Panc1 (cell line): Measurements from ENCODE around the gene AGAP1. TPM values are rescaled to one million over a fixed set of nuclear protein-coding genes. Genes with fewer than 3 reads are reported as not detected.

Experiments
- ATAC-seq: fragments of 200-7000 bp; cut with Tn5 transposase; 2 replicates; pipeline ENCODE4 v1.9.1; 2020; ENCODE audit warnings: mild to moderate bottlenecking, moderate library complexity
- BruUV-seq: library from RNA; stranded (reverse); fragments of 400-500 nt; replicated peaks from 2 replicates; lab custom pipeline; 2021; lab: Mats Ljungman, UMichigan
- CTCF ChIA-PET: fragments of 300-600 bp; sonication (Branson Sonifier 250); formaldehyde crosslinking; loops from one replicate; lab custom pipeline; 2022; ENCODE audit warnings: antibody characterized with exemption; lab: Charles Lee
- POLR2A ChIA-PET: fragments of 300-600 bp; sonication (Branson Sonifier 250); formaldehyde crosslinking; loops from one replicate; lab custom pipeline; 2022; ENCODE audit warnings: antibody characterized with exemption; lab: Charles Lee
- DNase-seq: peaks from one replicate; pipeline ENCODE4 v3.0.0-alpha.2; 2010; ENCODE audit warnings: low read depth, low spot score
- H3K27ac ChIP-seq: 2 replicates; pipeline ENCODE4 v1.5.1; 2011; ENCODE audit warnings: mild to moderate bottlenecking, low read length, inconsistent platforms
- H3K27me3 ChIP-seq: fragments of 200-500 bp; sonication (Bioruptor generic); 2 replicates; pipeline ENCODE4 v1.6.0; 2014; ENCODE audit warnings: low read length, inconsistent platforms; ENCODE audit not compliant: control insufficient read depth, insufficient read depth
- H3K36me3 ChIP-seq: fragments of 200-500 bp; sonication (Bioruptor generic); 2 replicates; pipeline ENCODE4 v1.5.1; 2014; ENCODE audit warnings: inconsistent platforms, mild to moderate bottlenecking, low read length, moderate library complexity; ENCODE audit not compliant: control insufficient read depth, insufficient read depth
- H3K4me1 ChIP-seq: 2 replicates; pipeline ENCODE4 v1.5.1; 2011; ENCODE audit warnings: inconsistent platforms, mild to moderate bottlenecking, low read length, moderate library complexity; ENCODE audit not compliant: control insufficient read depth, insufficient read depth
- H3K4me3 ChIP-seq, 2 experiments: 2 replicates each; pipeline ENCODE4 v1.5.1; 2011 to 2012; ENCODE audit warnings: low read depth in 2 of 2, low read length in 2 of 2, mild to moderate bottlenecking in 2 of 2, inconsistent platforms in 1 of 2, moderate library complexity in 1 of 2
- H3K9me3 ChIP-seq: fragments of 200-500 bp; sonication (Bioruptor generic); 2 replicates; pipeline ENCODE4 v1.5.1; 2014; ENCODE audit warnings: low read depth, mild to moderate bottlenecking, inconsistent platforms, low read length, moderate library complexity; ENCODE audit not compliant: control insufficient read depth, insufficient read depth
- CTCF ChIP-seq: fragments of 450-650 bp; IDR thresholded peaks from 2 replicates; pipeline ENCODE4 v1.5.1; 2017; ENCODE audit warnings: mild to moderate bottlenecking
- POLR2AphosphoS5 ChIP-seq: IDR thresholded peaks from 2 replicates; pipeline ENCODE4 v1.6.1; 2012; ENCODE audit warnings: mild to moderate bottlenecking, low read depth, low read length, moderate library complexity
- REST ChIP-seq, 2 experiments: IDR thresholded peaks; 2 replicates each; pipeline ENCODE4 v1.6.1; 2011 to 2012; ENCODE audit warnings: low read depth in 2 of 2, control low read depth in 1 of 2, low read length in 1 of 2, mild to moderate bottlenecking in 1 of 2, moderate library complexity in 1 of 2; ENCODE audit not compliant: insufficient read depth in 1 of 2
- SIN3A ChIP-seq: IDR thresholded peaks from 2 replicates; pipeline ENCODE4 v1.6.1; 2012; ENCODE audit warnings: low read depth, mild to moderate bottlenecking, low read length, moderate library complexity, borderline replicate concordance; ENCODE audit not compliant: insufficient read depth
- TCF7L2 ChIP-seq: IDR thresholded peaks from 2 replicates; pipeline ENCODE4 v1.6.1; 2011; ENCODE audit warnings: mild to moderate bottlenecking, low read depth, low read length, inconsistent platforms
- in situ Hi-C: cut with HindIII; loops from 2 replicates; pipeline ENCODE4 v1.10.0; 2016; ENCODE audit warnings: low sequenced_read_pairs, low pct_unique_long_range_greater_than_20kb
- intact Hi-C: fragments of 100-400 bp; cut with micrococcal nuclease; formaldehyde crosslinking; loops from one replicate; pipeline ENCODE4 v1.10.0; 2022; ENCODE audit not compliant: unreplicated experiment
- total RNA-seq: library from RNA; stranded (reverse); gene quantifications from one replicate; pipeline ENCODE4 v1.2.1, GENCODE V29; 2021; ENCODE audit not compliant: unreplicated experiment

The AGAP1 gene
- total RNA-seq, 1 experiment from 2014 or later, result 38.9 TPM

- Histone ChIP-seq H3K27ac (no peak overlapping the region), H3K36me3 (no peaks in the 10 kb centered on the region), H3K27me3 (no peaks in the 10 kb centered on the region), H3K4me3 (no peak overlapping the region), H3K4me1 (0 out of 2 replicates have a peak, but pooled peaks cover 2% of the 10 kb centered on the region), H3K9me3 (no peaks in the 10 kb centered on the region)
- DNase-seq (no peak), ATAC-seq (no peak)
- ChIA-PET CTCF (no interaction called here), POLR2A (no interaction called here)
- no peak for TF ChIP-seq SIN3A
- TF ChIP-seq TCF7L2, result no peak
- TF ChIP-seq CTCF, result no peak
- no peak for TF ChIP-seq REST (IDR thresholded peaks at IDR 0.05; ENCODE audit: insufficient read depth in 1 of 2, low read depth in 2 of 2, low read length in 1 of 2)
- no peak for TF ChIP-seq POLR2AphosphoS5
- in situ Hi-C loops (no loop called here), intact Hi-C loops (no loop called here)
- no TSS peak for BruUV-seq
Measured at GRCh38 chr2:236120141-236120601, 626.3 kb downstream of the AGAP1 start.

- BruUV-seq, result no TSS peak
Measured at GRCh38 chr2:236120829-236121228, 627.0 kb downstream of the AGAP1 start.

More at GRCh38 chr2:236120829-236121228, 627.0 kb downstream of the AGAP1 start:
- Histone ChIP-seq H3K27me3 (no peaks in the 10 kb centered on the region), H3K4me1 (0 out of 2 replicates have a peak, but pooled peaks cover 2% of the 10 kb centered on the region), H3K27ac (no peak overlapping the region), H3K36me3 (no peaks in the 10 kb centered on the region), H3K4me3 (no peak overlapping the region), H3K9me3 (no peaks in the 10 kb centered on the region)
- DNase-seq (no peak), ATAC-seq (no peak)
- TF ChIP-seq POLR2AphosphoS5 (no peak), TCF7L2 (no peak), CTCF (no peak), REST (IDR thresholded peaks at IDR 0.05; ENCODE audit: insufficient read depth in 1 of 2, low read depth in 2 of 2, low read length in 1 of 2) (no peak), SIN3A (no peak)
- ChIA-PET CTCF (no interaction called here), POLR2A (no interaction called here)
- intact Hi-C loops, result no loop called here
- in situ Hi-C loops, result no loop called here
